ENCODE measurements around the gene BTNL9.
"Not testable (repeated sequence)": the region's sequence is repeated elsewhere in the genome, so short reads cannot be mapped to it uniquely, and the experiment has no call there.

The BTNL9 gene

GRCh38 chr5:181039931-181040630 lies at the start of gene BTNL9:
TSS of gene BTNL9 (plus strand) at chr5:181040266. CDS start at chr5:181045490, 5,224 bp downstream.
- no peak for DNase-seq (ENCODE audit: low read depth)

GRCh38 chr5:180990882-180991242 lies 49.2 kb upstream of the BTNL9 start:
- DNase-seq (ENCODE audit: low read depth): no peak

DNA sequence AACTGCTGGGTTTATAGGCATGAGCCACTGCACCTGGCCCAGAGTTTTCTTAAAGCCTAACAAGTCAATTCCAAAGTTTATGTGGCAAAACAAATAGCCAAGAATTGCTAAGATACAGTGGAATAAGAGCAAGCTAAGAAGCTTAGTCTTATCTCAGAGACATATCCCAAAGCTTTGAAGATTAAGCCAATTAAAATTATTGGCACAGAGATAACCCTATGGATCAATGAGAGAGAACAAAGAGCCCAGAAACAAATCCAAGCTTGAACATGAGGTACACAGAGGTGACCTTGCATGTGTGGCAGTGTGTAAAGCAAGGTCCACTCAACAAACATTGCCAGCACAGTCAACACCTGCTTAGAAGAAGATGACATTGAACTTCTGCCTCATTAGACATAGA lies 38.1 kb upstream of the BTNL9 start:
- no peak for DNase-seq (ENCODE audit: low read depth)

GRCh38 chr5:181005791-181006190 lies 34.3 kb upstream of the BTNL9 start:
- DNase-seq (ENCODE audit: low read depth): no peak

DNA sequence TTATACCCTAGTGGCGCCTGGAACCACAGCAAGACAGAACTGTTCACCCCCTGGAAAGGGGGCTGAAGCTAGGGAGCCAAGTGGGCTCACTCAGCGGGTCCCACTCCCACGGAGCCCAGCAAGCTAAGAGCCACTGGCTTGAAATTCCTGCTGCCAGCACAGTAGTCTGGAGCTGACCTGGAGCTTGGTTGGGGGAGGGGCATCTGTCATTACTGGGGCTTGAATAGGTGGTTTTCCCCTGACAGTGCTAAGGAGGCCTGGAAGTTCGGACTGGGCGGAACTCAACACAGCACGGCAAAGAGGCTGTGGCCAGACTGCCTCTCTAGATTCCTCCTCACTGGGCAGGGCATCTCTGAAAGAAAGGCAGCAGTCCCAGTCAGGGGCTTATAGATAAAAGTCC lies 31.9 kb upstream of the BTNL9 start:
- no peak for DNase-seq (ENCODE audit: low read depth)

GRCh38 chr5:181010018-181010417 lies 30.0 kb upstream of the BTNL9 start:
- not testable (repeated sequence) for DNase-seq (ENCODE audit: low read depth)

GRCh38 chr5:181014654-181015053 lies 25.4 kb upstream of the BTNL9 start:
- DNase-seq (ENCODE audit: low read depth): not testable (repeated sequence)

DNA sequence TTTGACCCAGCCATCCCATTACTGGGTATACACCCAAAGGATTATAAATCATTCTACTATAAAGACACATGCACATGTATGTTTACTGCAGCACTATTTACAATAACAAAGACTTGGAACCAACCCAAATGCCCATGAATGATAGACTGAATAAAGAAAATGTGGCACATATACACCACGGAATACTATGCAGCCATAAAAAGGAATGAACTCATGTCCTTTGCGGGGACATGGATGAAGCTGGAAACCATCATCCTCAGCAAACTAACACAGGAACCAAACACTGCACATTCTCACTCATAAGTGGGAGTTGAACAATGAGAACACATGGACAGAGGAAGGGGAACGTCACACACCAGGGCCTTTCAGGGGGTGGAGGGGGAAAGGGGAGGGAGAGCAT lies 22.6 kb upstream of the BTNL9 start:
- not testable (repeated sequence) for DNase-seq (ENCODE audit: low read depth)

- no peak for DNase-seq (ENCODE audit: low read depth)
Observed at GRCh38 chr5:181020688-181021087, 19.4 kb upstream of the BTNL9 start.

DNA sequence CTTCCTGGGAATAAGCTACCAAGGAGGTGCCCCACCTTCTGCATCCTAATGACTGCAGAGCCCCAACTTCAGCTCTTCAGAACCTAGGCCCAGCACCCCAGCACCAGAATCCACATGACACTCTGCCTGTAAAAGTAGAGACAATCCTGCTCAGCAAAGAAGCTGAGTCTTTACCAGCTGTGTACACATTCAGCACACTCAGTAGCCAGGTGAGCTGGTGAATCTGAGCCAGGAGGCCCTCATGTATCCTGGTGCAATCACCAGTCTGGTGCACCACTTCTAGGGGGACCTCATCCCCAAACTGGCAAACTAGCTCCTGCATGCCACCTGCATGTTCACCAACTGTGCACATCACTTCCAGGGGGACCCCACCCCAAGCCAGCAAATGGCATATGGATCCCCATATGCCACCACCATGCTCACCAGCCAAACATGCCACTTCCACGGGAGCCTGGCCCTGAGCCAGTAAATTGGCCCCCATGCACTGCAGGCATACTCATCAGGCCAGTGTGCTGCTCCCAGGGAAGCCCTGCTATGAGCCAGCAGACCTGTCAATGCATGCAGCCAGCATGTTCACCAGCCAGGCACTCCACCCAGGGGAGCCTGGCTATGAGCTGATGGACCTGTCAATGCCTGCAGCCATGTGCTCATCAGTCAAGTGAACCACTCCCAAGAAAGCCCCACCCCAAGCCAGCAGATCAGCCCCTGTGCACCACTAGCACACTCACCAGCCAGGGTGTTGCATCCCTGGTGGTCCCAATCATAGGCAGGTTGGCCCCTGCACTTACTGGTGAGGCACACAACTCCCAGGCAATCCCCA lies 15.6 kb upstream of the BTNL9 start:
- no peak for DNase-seq (ENCODE audit: low read depth)

GRCh38 chr5:181027452-181028031 lies 12.5 kb upstream of the BTNL9 start:
- no peak for DNase-seq (ENCODE audit: low read depth)

- DNase-seq (ENCODE audit: low read depth): no peak
Observed at GRCh38 chr5:181028032-181028819, 11.8 kb upstream of the BTNL9 start.

DNA sequence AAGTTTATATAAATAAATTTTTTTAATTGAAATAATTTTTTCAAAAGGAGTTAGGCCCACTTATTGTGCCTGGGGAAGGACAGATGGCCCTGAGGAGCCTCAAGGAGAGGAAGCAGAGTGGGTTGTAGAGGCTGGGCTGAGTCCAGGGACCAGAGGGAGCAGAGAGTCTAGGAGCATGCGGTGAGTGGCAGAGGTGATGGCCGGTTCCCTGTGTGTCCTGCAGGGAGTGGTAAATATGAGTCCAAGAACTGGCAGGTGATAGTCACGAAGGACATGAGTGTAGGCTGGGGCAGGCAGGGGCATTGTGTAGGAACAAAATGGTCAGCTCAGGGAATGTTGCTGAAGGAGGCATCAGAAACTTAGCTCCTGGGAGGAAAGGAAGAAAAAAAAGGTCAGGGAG lies 8.3 kb upstream of the BTNL9 start:
- no peak for DNase-seq (ENCODE audit: low read depth)

DNA sequence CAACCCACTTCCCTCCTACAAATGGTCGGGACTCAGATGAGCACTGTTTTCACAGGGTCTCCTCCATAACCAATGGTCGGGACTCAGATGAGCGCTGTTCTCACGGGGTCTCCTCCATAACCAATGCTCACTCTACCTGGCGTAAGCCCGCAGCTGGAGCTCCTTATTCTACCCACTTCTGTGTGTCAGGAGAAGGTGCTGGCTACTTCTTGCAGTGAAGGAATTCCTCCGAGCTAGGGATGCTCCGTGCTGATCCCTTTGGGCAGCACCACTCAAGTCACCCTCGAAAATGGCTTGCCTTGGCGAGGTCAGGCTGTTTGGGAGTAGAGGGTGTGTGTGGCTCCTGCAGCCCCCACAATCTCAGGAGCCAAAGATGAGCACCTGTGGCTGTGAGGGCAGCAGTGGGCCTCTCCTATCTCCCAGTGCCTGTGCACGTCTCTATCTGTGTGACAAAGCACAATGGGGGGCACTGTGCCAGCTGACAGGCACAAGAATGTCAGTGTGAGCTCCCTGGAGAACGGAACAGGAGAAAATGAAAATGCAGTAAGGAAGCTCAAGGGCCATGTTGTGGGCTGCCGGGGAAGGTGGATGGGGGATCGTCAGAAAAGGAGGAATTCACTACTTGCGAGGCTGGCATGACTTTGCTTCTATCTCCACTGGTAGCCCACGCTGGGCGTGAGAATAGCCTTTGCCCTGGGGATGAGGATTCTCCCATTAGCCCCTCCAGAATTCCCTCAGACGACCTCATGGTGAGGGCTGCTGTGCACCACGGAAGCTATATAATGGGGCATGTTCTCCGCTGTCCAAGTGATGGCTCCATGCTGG lies 3.9 kb upstream of the BTNL9 start:
- no peak for DNase-seq (ENCODE audit: low read depth)

DNA sequence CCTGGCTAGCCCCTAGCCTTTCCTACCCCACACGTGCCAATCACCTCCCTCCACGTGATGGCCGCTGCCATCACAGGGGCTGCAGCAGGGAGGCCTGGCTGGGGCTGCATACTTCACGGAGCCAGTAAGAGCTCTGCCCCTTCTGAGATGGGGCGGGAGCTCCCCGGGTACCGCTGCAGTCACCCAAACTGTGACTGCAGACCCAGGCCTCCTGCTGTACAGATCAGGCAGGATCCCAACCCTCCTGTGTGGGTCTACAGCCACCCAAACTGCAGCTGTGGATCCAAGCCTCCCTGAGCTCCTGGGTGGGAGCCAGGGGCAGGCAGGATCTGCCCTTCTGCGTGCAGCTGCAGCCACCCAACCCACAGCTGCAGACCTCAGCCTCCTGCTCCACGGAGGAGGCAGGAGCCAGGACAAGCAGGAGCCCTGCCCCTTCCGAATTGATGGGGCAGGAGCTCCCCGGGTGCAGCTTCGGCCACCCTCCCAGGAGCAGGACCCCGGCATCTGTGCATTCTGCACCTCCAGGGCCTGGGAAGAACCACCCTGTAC lies 3.2 kb upstream of the BTNL9 start:
- DNase-seq (ENCODE audit: low read depth): no peak

- DNase-seq (ENCODE audit: low read depth): no peak
Observed at GRCh38 chr5:181037365-181037861, 2.7 kb upstream of the BTNL9 start.

DNA sequence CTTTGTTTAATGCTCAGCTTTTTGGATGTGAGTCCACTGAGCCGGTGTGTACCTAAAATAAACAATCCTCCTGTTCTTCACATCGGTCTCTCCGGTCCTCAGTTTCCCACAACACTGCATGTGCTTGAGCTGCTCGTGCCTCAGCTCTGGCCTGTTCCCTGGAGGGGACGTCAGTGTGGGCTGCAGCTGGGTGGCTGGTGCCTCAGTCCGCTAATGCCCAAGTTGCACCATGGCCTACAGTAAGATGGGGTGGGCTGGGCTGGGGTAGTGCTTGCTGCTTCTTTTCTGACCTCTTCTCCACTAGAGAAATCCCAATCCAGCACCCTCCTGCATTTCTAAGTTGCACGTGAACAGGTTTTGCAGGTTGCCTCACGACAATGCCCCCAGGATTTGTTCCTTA lies 595 bp upstream of the BTNL9 start:
- no peak for DNase-seq (ENCODE audit: low read depth)

DNA sequence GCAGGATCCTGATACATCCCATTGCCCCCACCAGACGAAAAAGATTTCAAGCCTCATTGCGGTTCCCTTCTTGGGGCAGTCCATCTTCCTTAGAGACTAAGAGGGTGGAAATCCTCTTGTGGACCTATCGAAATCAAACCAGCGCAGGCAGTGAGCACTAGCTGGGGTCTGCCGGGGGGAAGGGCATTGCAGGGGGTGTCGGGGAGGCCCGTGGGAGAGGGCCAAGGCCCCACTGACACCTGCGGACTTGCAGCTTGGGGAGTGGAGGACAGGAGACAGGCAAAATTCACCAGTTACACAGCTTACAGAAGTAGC lies 522 bp downstream of the BTNL9 start:
- DNase-seq (ENCODE audit: low read depth): no peak

DNA sequence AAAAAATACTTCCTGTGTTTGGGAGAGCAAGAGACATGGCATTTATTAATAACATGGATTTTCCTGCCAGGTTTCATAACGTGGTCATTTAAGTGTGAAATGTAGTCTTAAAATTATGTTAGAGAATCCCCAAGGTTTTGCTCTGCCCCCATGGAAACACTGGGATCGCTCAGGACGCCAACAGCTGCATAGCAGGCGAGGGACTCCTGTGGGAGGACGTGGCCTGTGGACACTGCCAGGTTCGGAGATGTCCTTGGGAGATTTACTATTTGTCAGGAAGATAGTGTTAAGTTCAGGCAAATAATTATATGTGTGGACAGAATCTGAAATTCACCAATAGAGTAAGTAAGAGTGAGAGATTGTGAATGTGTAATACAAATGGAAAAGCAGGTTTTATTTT lies 977 bp downstream of the BTNL9 start:
- DNase-seq (ENCODE audit: low read depth): no peak

DNA sequence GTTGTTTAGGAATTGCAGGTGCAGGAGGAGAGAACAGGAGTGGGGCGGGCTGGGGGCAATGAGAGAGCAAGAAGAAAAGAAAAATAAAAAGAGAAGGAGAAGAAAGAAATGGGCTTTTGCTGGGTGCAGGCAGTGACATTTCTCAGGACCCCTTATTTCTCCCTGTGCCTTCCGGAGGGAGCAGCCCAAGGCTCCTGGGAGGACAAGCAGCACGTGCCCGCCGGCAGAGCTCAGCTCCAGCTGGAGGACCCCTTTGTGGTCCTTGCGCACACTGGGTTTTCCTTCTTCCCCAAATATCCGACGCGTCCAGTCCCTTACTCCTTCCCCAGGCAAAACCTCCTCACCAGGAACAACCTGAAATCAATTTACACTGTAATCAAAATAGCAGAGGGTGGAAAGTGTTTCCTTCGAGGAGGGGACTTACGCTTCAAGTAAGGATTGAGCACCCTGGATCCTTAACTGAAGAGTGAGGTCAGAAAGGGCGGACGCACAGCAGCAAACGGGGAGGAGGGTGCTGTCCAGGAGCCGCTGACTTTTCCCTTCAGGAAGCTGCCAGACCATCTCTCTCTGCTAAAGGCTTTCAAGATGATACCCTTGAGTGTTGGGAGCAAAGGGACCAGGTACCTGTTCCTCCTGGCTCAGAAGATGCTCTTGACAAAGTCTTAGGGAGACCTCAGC lies 2.1 kb downstream of the BTNL9 start:
- DNase-seq (ENCODE audit: low read depth): no peak

DNA sequence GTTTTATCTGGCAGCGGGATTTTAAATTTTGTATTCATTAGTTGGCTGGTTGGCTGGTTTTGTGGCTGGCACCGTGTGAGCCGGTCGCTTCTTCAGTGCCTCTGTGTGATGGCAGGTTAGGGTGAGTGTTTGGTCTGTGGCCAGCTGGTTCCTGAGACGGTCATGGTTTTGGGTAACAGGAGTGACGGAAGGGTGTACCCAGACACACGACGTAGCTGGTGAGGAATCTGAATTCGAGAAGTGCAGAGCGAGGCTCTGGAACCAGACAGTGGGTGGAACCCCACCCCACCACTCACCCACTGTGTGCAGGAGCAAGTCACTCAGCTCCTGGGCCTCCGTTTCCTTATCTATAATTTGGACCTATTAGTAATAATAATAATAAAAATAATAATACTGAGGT lies 2.7 kb downstream of the BTNL9 start:
- DNase-seq (ENCODE audit: low read depth): no peak
